Activated T-cell treated with anti-CD3 and anti-CD28 coated beads for 4 hours (primary cell): ENCODE data around the gene LIMS1.
"Not testable (repeated sequence)": the region's sequence is repeated elsewhere in the genome, so short reads cannot be mapped to it uniquely, and the experiment has no call there.

Source experiments
- DNase-seq: peaks from one replicate; pipeline ENCODE4 v3.0.0-alpha.2; 2020

LIMS1 gene, protein sequence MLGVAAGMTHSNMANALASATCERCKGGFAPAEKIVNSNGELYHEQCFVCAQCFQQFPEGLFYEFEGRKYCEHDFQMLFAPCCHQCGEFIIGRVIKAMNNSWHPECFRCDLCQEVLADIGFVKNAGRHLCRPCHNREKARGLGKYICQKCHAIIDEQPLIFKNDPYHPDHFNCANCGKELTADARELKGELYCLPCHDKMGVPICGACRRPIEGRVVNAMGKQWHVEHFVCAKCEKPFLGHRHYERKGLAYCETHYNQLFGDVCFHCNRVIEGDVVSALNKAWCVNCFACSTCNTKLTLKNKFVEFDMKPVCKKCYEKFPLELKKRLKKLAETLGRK

DNA sequence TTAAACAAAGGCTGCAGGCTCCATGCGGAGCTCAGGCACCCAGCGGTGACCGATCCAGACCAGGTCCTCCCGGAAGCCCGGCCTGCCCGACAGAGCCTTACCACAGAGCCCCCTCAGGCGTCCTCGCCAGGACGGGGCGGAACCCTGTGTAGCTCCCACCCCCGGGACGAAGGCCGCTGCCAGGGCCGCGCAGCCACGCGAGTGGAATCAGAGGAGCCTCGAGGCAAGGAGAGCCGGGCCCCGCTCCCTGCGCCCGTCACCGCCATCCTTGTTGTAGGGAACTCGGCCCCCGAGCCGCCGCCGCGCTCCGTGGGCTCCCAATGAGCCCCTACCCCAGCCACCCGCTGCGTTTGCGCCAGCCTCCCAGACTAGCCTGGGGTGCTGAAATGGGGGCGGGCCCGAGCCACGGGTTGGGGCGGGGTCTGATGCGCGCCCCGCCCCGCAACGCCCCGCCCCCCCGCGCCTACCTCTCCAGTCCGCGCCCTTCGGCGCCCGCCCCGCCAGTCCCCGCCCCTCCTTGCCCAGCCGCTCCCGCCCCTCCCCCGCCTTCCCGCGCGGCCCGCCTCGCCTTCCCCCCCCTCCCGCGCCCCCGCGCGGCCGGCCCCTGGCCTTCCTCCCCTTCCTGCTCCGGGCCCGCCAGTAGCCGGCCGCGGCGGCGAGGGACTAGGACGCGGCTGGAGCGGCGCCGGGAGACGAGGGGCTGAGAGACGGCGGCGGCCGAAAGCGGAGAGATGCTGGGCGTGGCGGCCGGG is at the start of gene LIMS1:
TSS of gene LIMS1 (plus strand) at position 639 of the 752 bp plus-strand sequence. CDS start at position 732, 93 bp downstream.
- DNase-seq = peak; percentile 78

DNA sequence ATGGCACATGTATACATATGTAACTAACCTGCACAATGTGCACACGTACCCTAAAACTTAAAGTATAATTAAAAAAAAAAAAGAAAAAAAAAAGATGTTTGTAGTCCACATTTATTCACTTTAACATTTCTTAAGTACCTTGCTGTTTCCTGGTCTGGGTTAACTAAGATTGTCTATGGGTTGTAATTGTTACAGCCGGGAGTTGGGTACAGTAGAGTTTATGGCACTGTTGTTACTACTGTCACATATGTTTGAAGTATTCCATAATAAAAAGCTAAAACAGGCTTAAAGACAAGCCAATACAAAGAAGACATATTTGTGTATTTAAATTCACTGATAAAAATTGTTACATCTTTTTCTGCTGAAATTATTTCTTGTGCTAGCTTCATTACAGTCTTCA is 49.0 kb upstream of the LIMS1 start:
- DNase-seq = no peak

DNA sequence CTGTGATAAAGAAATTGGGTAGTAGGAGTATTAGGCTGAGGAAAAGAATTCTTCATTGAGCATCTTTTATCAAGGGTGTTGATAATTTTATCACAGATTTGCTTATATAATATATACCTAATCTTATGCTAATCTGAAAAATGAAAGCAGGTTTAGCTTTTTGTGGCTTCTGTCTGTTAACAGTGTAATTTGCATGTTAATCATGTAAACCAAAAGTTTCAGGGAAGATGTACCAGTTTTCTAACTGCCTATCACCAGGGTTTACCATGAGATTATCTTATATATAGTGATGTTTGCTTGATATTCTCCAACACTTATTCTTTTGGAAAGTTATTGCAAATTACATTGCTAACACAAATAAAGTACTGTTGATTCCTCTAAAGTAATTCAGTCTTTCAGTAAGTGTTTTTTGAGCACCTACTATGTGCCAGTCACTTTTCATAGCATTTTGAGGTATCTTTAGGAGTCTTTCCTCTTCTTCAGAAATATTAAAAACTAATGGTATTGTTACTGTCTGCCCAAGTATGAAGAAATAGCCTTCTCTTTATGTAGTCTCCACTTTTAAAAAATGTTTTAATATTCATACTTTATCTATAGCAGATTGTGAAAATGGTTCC is 43.7 kb upstream of the LIMS1 start:
- DNase-seq = no peak

DNA sequence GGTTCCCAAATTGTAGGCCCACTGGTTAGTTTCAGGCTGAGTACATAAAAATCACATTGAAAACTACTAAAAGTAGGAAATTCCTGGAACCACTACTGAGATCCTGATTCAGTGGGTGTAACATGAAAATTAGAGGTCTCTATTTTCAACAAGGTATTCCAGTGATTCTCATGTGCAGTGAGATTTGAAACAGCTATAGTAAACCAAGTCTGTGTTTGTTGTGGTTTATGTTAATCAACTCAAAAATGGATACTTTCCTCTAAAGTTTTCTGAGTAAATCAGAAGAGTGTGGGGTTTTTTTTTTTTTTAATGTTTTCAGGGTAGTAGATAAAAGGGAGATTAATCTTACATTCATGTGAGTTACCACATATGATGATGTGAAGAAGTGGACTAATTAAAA is 42.4 kb upstream of the LIMS1 start:
- no peak for DNase-seq

DNA sequence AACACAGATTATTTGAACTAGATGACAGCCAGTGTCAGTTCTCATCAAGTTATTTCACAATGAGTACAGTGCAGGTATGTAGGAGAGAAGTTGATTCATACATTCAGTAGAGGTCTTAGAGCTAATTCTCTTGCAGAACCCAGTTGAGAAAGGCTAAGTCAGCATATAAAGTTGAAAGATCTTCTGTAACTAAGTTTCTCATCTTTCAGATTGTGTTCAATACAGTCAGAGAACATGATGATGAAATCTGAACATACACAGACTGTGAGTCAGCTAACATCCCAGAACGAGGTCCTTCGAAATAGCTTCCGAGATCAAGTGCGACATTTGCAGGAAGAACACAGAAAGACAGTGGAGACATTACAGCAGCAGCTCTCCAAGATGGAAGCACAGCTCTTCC is 41.9 kb upstream of the LIMS1 start:
- DNase-seq = no peak

DNA sequence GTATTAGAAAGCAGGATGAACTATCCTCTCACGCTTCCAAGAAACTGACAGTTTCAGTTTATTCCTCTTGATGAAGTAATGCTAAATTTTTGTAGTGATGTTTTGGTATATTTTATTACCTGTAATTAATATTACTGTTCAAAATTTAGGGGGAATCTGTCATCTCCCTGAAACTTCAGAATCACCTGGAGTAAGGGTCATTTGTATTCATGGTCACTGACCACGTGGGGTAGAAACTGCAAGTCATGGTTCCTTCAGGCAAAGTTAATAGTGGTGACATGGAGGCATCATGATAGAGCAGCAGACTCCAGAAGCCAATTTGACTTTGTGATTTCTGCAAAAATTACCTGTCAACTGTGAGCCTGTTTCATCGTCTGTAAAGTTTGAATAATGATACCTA is 38.1 kb upstream of the LIMS1 start:
- not testable (repeated sequence) for DNase-seq

DNA sequence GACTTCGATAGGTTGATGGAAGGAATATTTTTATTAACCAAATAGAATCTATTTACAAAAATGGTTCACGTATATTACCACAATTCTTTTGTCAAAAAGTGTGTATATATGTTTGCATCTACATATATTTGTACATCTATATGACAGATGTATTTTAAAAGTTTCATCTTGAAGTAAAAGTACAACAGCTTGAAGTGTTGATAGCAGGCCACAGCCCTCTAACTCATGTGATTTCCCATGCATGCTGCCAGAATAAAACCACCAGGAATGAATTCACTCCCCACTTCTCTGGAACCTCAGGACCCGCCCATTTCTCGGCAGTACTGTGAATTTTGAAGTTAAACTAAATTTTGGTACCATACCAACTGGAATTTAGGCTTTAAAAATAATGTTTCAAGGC is 26.6 kb upstream of the LIMS1 start:
- DNase-seq = not testable (repeated sequence)

DNA sequence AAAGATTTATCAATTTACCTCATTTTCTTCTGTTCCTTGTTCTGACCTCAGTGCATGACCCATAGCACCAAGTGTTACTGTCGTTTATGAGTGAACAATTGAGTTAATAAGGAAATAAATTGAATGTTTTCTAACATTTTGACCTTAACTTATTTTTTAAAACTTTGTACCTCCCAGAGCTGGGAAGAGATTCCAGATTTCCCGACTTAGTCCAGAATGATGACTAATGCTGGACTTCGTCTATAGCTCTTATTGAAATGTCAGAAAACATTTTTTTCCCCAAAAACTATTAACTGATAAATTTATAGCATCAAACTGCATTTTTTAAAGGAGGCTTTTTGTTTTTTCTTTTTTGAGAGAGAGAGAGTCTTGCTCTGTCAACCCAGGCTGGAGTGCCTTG is 21.8 kb upstream of the LIMS1 start:
- DNase-seq = not testable (repeated sequence)

DNA sequence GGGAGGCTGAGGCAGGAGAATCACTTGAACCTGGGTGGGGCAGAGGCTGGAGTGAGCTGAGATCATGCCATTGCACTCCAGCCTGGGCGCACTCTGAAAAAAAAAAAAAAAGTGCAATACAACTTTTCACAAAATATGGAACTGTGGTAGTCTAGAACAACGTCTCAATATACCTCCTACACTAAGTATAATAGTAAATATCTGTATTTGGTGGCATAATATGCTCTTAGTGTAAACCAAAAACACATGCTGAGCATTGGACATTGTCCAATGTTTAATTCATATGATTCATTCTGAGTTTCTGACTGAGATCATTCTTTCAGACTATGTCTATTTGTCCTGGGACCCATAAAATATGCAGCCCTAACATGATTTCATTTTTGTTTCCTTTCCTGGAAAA is 19.8 kb upstream of the LIMS1 start:
- not testable (repeated sequence) for DNase-seq

DNA sequence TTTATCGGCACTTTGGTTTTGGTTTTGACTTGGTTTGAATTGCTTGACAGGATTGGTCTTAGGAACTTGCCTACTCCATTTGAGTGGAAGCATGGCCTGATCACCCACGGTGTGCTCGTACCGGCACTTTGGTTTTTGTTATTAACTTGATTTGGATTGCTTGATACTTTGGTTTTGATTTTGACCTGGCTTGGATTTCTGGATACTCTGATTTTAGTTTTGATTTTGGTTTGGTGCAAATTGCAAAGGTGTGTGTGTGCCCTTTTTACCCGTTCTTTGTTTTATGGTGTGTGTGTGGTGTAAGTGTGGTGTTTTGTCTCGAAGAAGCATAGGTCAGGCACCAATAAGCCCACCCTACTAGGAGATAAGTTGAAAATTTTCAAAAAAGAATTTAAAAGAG is 9.6 kb upstream of the LIMS1 start:
- not testable (repeated sequence) for DNase-seq

DNA sequence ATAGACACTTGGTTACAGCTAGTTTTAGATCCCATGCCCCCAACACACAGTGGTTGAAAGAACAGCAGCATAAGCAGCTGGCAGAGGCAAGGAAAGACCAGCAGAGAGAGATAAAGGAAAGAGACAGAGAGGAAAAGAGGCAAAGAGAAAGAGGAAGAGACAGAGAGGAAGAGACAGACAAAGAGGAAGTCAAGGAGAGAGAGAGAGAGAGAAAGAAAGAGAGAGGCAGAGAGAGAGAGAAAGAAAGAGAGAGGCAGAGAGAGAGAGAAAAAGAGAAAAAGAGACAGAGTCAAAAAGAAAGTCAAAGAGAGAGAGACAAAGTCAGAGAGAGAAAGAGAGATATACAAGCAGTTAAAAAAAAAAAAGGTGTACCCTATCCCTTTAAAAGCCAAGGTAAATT is 9.0 kb upstream of the LIMS1 start:
- not testable (repeated sequence) for DNase-seq

DNA sequence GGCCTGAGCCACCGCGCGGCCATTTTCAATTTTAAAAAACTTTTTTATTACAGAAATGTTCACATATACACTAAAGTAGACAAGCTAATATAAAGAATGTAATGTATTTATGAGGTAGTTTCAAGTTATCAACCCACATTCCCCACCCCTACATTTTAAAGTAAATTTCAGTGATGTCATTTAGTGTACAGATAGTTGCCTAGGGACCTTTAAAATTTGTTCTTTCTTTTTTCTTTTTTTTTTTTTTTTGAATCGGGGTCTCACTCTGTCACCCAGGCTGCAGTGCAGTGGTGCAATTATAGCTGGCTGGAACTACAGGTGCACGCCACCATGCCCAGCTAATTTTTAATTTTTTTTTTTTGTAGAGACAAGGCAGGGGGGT is 2.6 kb upstream of the LIMS1 start:
- no peak for DNase-seq

DNA sequence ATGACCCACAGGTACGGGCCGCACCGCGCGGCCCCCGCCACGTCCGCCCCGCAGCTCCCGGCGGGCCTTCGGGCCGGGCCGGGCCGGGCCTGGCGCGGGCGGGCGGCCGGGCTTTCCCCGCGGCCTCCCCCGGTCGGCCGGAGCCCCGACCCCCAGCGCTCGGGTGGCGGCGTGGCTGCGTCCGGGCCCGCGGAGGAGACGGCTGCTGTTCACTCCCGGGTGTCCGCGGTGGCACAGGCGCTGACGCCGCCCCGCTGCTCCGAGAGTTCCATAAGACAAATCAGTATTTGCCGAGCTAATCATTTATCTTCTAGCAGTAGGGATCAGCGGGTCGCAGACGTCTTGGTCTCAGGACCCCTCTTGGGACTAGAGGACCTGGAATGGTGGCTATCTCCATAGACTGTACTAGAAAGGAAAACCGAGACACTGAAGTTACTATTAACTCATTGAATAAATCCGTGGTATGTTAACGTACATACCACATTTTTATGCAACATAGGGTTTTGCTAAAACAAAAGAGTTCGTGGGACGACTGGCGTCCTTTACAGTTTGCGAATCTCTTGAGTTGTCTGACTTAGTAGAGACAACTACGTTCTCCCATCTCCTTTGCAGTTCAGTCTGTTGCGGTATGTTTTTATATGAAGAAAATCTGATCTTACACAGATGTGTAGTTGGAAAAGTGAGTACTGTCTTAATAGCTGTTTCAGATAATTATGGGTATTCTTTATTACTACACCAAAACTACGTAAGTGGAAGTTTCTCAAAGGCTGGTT is 500 bp downstream of the LIMS1 start:
- DNase-seq = no peak

DNA sequence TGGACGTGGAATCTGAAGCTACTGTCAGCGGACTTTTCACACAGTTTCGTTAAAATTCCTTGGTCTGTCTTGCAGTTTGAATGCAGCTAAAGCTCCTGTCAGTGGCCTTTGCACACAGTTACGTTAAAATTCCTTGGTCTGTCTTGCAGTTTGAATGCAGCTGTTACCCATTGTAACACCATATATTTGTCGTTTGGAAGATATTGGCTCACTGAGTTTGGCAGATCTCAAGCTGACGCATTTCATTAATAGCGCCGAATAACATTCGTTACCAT is 1.0 kb downstream of the LIMS1 start:
- DNase-seq = no peak

DNA sequence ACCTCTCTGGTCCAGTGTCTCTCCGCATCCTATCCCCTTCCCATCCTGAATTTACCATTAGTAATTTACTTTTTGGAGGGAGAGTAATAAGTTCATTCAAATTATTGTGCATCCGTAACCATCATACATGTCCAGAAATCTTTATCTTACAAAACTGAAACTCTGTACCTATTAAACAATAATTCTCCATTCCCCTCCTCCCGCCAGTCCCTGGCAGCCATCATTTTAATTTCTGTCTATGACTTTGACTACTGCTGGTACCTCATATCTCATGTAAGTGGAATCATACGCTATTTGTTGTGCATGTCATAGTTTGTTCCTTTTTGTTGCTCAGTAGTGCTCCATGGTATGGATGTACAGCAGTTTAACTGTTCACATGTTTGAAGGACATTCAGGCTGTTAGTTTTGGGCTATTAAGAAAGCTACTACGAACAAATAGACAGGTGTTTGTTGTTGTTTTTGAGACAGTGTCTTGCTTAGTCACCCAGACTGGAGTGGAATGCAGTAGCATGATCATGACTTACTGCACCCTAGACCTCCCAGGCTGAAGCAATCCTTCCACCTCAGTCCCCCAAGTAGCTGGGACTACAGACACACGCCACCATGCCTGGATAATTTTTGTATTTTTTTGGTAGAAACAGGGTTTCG is 2.0 kb downstream of the LIMS1 start:
- no peak for DNase-seq

DNA sequence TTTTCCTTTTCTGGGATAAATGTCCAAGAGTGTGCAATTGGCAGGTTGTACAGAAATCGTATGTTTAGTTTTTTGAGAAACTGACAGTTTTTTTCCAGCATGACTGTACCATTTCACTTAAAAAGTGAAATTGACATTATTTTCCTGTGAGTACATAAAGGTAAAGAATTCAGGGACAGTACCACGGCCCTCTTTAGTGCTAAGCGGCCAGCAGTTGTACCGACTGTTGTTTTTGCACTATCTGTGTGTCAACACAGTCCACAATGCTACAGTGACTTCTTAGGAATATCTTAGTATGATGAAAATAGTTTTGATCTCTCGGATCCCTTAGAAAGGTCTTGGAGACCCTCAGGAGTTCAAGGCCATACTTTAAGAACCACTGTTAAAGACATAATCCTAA is 2.6 kb downstream of the LIMS1 start:
- DNase-seq = no peak

DNA sequence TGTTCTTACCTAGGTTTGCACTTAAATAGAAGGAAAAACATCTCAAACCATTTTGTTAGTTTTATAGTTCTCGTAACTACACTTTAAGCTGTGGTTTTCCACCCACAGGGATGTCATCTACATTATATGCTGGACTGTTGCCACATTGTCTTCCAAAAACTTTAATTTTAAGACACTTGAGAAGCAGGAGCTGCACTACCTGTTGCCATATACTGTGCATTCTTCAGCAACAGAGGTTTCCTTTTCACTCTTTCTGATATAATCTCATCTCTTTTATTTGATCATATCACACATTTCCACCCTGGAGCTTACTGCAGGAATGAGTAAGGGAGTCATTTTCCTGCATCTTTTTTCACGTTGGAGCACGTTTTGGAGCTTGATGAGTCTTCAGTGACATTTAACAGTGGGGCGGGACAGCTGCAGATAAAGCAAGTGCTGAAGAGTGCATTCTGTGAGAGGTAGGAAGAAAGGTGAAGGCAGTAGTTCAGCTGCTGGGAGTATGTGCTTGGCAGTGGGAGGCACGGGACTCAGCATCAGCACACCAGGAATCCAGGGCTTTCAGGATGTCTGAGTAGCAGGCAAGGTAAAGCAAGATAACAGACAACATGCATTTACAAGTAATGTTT is 3.8 kb downstream of the LIMS1 start:
- DNase-seq = no peak

DNA sequence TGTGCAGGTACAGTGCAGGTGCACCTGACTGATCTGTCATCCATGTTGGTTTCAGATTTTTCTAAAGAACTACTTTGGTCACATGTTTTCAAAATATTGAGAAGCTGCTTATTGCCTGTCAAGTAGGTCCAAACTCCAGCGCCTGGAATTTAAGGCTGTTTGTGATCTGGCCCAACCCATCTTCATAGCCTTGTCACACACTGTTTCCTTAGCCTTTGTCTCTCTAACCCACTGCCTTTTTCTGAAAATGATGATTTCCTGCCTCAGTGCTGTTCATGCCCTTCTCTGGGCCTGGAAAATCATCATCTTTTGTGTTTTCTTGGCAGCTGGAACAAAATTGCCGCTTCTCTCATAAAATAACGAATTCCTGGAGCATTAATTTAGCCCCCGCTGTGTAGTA is 7.2 kb downstream of the LIMS1 start:
- DNase-seq = no peak

DNA sequence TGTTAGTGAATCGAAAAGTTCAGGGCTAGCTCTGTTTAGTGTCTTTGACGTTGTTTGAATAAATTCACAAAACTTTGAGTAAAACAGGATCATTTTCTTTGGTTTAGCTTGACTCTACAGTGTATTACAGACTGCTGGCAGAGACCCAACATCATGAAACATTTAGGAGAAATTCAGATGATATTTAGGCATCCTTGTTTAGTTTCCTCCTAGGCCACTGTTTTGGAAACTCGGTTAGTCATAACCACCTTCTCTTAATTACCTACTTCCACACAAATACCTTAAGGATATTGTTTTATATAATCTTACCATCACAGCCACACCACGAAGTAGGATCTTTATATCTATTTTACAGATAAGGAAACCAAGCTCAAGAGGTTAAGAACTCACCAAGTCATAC is 7.8 kb downstream of the LIMS1 start:
- no peak for DNase-seq

DNA sequence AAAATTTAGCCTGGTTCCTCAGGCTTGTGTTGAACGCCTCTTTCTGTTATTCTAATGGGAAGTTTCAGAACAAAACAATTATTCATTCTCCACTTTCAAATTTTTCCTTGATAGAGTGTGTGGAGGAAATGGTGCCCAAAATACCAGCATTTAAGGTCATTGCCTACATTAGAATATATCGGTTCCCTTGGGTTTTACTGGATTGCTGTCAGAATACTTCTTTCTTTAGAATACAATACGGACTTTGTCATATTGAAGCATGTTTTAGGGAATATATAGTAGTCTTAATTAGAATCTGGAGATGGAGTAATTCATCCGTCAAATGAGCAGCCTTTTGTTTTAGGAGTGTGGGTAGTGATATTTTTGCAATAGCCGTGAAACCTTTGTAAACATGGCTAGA is 13.3 kb downstream of the LIMS1 start:
- no peak for DNase-seq

DNA sequence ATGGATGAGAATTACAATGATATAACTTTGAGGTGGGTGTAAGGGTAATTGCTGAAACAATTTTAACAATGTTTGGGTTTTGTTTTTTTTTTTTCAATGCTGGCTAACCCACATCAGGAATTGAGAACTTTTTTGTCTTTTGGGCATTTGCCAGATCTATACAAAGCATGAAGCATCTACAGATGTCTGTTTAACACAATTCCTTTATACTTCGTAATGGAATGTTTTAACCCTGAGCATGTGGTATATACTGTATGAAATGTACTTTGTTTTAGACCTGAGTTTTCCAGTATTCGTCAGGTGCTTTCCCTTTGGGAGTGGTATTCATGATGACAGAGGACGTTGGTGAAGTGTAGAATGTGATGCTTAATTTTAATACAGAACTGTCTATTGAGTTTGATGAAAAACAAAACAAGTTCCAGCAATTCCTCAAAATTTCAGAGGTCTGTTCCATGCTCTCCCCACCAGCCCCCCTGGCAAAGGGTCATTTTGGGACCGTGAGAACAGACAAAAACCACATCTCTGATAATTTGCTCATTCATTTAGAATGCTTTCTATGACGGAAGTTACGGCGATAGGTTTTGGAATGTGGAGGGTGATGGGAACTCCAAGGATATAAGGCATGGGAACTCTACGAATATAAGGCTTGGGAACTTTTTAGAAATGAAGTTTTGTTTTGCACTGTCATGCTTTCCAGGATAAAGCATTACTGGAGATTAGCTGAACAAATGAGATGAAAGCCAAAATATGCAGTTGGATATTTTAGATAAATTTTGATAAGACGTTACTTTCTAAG is 14.1 kb downstream of the LIMS1 start:
- no peak for DNase-seq

DNA sequence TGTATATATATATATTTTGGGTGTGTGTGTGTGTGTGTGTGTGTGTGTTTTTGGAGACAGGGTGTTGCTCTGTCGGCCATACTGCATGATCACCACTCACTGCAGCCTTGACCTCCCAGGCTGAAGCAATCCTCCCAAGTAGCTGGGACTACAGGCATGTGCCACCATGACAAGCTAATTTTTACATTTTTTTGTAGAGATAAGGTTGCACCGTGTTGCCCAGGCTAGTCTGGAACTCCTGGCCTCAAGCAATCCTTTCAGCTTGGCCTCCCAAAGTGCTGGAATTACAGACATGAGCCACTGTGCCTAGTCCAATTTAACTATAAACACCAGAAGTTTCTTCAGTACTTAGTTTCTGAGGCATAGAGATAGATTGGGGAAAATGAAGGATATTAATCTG is 18.3 kb downstream of the LIMS1 start:
- DNase-seq = no peak
